GM23248 (cell line): ENCODE measurements around the gene TSPAN5.

ENCODE experiments used
- EZH2 ChIP-seq: fragments of 200-600 bp; sonication (generic); IDR thresholded peaks from 2 replicates; pipeline ENCODE4 v1.6.1; 2018; ENCODE audit warnings: antibody characterized with exemption, mild to moderate bottlenecking; ENCODE audit not compliant: insufficient read depth, poor library complexity, severe bottlenecking
- EZH2phosphoT487 ChIP-seq: fragments of 200-600 bp; sonication (generic); IDR thresholded peaks from 2 replicates; pipeline ENCODE4 v1.6.1; 2018; ENCODE audit warnings: antibody characterized with exemption, moderate library complexity, mild to moderate bottlenecking, low read depth; ENCODE audit not compliant: insufficient read depth

- TF ChIP-seq EZH2 (no peak), EZH2phosphoT487 (no peak)
These were observed 15.4 kb downstream of the TSPAN5 start for GRCh38 chr4:98642991-98643426.
